Measurements from ENCODE around the gene ARHGEF12. TPM values are rescaled to one million over a fixed set of nuclear protein-coding genes. Genes with fewer than 3 reads are reported as not detected.
A peak's percentile ranks its signal among the peaks of the same experiment; 100 is the strongest.
"Not testable (repeated sequence)": the region's sequence is repeated elsewhere in the genome, so short reads cannot be mapped to it uniquely, and the experiment has no call there.

ARHGEF12 gene
- total RNA-seq, 4 donors from 2014 or later = 99.7 to 135 (median 112) TPM

DNA sequence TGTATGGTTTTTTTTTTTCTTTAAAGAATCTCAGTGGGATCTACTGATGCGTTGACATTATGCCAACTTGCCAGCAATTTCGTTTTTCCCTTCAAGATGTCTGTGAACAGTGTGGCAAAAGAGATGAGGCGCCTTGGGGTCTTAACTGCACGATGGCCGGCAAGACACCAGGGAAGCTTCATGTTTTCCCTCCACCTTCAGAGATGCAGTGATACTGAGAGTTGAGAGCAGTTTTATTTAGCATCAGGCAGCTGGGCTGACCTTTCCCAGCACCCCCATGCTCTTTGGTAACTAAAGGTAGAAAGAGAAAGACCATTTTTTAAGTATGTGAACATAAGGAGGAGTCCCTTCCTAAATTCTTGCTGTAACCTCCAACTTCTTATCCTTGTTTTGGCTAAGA, 163.6 kb downstream of the ARHGEF12 start:
- H3K36me3 ChIP-seq = no peaks in the 10 kb centered on the region
- no peak for TF ChIP-seq POLR2A (IDR thresholded peaks at IDR 0.05)
- TF ChIP-seq EP300 (IDR thresholded peaks at IDR 0.05) = no peak
- TF ChIP-seq POLR2AphosphoS5 (IDR thresholded peaks at IDR 0.05) = no peak
- TF ChIP-seq, protein P1, sequence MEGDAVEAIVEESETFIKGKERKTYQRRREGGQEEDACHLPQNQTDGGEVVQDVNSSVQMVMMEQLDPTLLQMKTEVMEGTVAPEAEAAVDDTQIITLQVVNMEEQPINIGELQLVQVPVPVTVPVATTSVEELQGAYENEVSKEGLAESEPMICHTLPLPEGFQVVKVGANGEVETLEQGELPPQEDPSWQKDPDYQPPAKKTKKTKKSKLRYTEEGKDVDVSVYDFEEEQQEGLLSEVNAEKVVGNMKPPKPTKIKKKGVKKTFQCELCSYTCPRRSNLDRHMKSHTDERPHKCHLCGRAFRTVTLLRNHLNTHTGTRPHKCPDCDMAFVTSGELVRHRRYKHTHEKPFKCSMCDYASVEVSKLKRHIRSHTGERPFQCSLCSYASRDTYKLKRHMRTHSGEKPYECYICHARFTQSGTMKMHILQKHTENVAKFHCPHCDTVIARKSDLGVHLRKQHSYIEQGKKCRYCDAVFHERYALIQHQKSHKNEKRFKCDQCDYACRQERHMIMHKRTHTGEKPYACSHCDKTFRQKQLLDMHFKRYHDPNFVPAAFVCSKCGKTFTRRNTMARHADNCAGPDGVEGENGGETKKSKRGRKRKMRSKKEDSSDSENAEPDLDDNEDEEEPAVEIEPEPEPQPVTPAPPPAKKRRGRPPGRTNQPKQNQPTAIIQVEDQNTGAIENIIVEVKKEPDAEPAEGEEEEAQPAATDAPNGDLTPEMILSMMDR (IDR thresholded peaks at IDR 0.05) = no peak
- H3K4me3 ChIP-seq = no peak overlapping the region
- no peaks in the 10 kb centered on the region for H3K9me3 ChIP-seq
- ATAC-seq = no peak
- H3K4me1 ChIP-seq = peaks cover 0 to 13% (median 6%) of the 10 kb centered on the region in 3 donors
- peaks cover 11% of the 10 kb centered on the region for H3K27me3 ChIP-seq
- WGBS, 2 donors (ENCODE audit: low coverage in 1 of 2) = 49 to 88% methylated on average over 2 to 5 of the region's 5 CpGs
- H3K27ac ChIP-seq = no peak overlapping the region

- Histone ChIP-seq H3K9me3 (no peaks in the 10 kb centered on the region), H3K36me3 (no peaks in the 10 kb centered on the region), H3K4me3 (no peak overlapping the region), H3K27ac (no peak overlapping the region), H3K4me1 (peaks cover 0 to 13% (median 6%) of the 10 kb centered on the region in 3 donors), H3K27me3 (peaks cover 15% of the 10 kb centered on the region)
- TF ChIP-seq, protein P1 (IDR thresholded peaks at IDR 0.05) = no peak
- TF ChIP-seq POLR2A (IDR thresholded peaks at IDR 0.05) (no peak), EP300 (IDR thresholded peaks at IDR 0.05) (no peak), POLR2AphosphoS5 (IDR thresholded peaks at IDR 0.05) (no peak)
- ATAC-seq = peak; percentile 46
- 49 to 76% methylated on average over 5 to 7 of the region's 14 CpGs for WGBS, 2 donors (ENCODE audit: low coverage in 1 of 2)
Measured at GRCh38 chr11:120500414-120501071, 164.3 kb downstream of the ARHGEF12 start.

- Histone ChIP-seq H3K9me3 (no peaks in the 10 kb centered on the region), H3K4me3 (no peak overlapping the region), H3K4me1 (peaks cover 0 to 13% (median 6%) of the 10 kb centered on the region in 3 donors), H3K27ac (no peak overlapping the region), H3K36me3 (no peaks in the 10 kb centered on the region), H3K27me3 (peaks cover 24% of the 10 kb centered on the region)
- 0 to 19% methylated on average over 2 of the region's 2 CpGs for WGBS, 2 donors (ENCODE audit: low coverage in 1 of 2)
- no peak for ATAC-seq
- TF ChIP-seq EP300 (IDR thresholded peaks at IDR 0.05) (no peak), POLR2AphosphoS5 (IDR thresholded peaks at IDR 0.05) (no peak), POLR2A (IDR thresholded peaks at IDR 0.05) (no peak)
- TF ChIP-seq, protein P1 (IDR thresholded peaks at IDR 0.05) = no peak
Measured at GRCh38 chr11:120501440-120501839, 165.2 kb downstream of the ARHGEF12 start.

DNA sequence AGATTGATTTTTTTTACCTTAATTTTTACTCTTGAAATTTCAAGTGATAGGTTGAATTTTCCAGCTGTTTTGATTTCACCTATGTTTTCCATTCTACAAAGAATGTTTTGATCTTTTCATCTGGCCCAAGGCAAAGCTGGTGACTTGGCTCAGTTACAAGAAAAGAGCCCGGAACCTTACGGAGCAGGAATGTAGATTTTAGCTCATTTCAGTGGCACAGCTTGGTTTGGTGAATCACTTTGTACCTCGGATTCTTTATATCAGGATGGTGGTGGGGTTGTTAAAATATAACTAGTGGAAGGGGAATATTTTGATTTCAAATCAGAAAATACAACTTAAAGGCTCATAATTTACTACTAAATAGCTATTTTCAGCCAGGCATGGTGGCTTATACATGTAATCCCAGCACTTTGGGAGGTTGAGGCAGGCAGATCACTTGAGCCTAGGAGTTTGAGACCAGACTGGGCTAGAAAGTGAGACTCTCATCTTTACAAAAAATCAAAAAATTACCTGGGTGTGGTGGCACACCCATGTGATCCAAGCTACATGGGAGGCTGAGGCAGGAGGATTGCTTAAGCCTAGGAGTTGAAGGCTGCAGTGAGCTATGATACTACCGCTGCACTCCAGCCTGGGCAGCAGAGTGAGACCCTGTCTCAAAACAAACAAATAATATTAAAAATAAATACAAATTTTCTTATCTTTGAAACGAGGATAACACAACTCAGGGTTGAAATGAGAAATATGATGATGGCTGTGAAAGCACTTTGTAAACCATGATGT, 166.0 kb downstream of the ARHGEF12 start:
- TF ChIP-seq, protein P1 (IDR thresholded peaks at IDR 0.05) = no peak
- no peak for TF ChIP-seq POLR2AphosphoS5 (IDR thresholded peaks at IDR 0.05)
- no peak for TF ChIP-seq POLR2A (IDR thresholded peaks at IDR 0.05)
- no peak for TF ChIP-seq EP300 (IDR thresholded peaks at IDR 0.05)

GRCh38 chr11:120503529-120503928, 167.3 kb downstream of the ARHGEF12 start:
- peaks cover 38% of the 10 kb centered on the region for H3K27me3 ChIP-seq
- H3K36me3 ChIP-seq, H3K9me3 ChIP-seq, ATAC-seq, H3K27ac ChIP-seq, H3K4me3 ChIP-seq: not testable (repeated sequence)
- H3K4me1 ChIP-seq = peaks cover 0 to 13% (median 6%) of the 10 kb centered on the region in 3 donors
- 50 to 80% methylated on average over 1 to 3 of the region's 3 CpGs for WGBS, 2 donors (ENCODE audit: low coverage in 1 of 2)

More for the DNA sequence above, 166.0 kb downstream of the ARHGEF12 start:
- Histone ChIP-seq H3K4me3 (no peak overlapping the region), H3K27ac (no peak overlapping the region), H3K9me3 (no peaks in the 10 kb centered on the region), H3K4me1 (peaks cover 0 to 13% (median 6%) of the 10 kb centered on the region in 3 donors), H3K36me3 (no peaks in the 10 kb centered on the region), H3K27me3 (peaks cover 28% of the 10 kb centered on the region)
- ATAC-seq = no peak
- WGBS, 2 donors (ENCODE audit: low coverage in 1 of 2) = 44 to 59% methylated on average over 5 of the region's 5 CpGs
